Muscle layer of colon (tissue), 2 donors: ENCODE data around the gene ST6GAL1.
"Not testable (repeated sequence)": the region's sequence is repeated elsewhere in the genome, so short reads cannot be mapped to it uniquely, and the experiment has no call there.

Experiments used
- H3K27ac ChIP-seq: one replicate; pipeline ENCODE4 v1.7.0; 2013; ENCODE audit warnings: low read depth, mild to moderate bottlenecking, low read length, moderate library complexity
- H3K27me3 ChIP-seq, 2 donors: one replicate each; pipeline ENCODE4 v1.7.0; 2013; ENCODE audit warnings: low read length in 2 of 2, mild to moderate bottlenecking in 2 of 2; ENCODE audit not compliant: insufficient read depth in 2 of 2, control insufficient read depth in 1 of 2
- H3K36me3 ChIP-seq: one replicate; pipeline ENCODE4 v1.7.0; 2013; ENCODE audit warnings: mild to moderate bottlenecking, low read length; ENCODE audit not compliant: insufficient read depth
- H3K4me1 ChIP-seq: one replicate; pipeline ENCODE4 v1.7.0; 2013; ENCODE audit warnings: mild to moderate bottlenecking, low read length; ENCODE audit not compliant: insufficient read depth
- H3K4me3 ChIP-seq, 2 donors: one replicate each; pipeline ENCODE4 v1.7.0; 2013; ENCODE audit warnings: low read length in 2 of 2, low read depth in 1 of 2, mild to moderate bottlenecking in 1 of 2, moderate library complexity in 1 of 2
- H3K9ac ChIP-seq: one replicate; pipeline ENCODE4 v1.7.0; 2013; ENCODE audit warnings: low read length
- H3K9me3 ChIP-seq: one replicate; pipeline ENCODE4 v1.7.0; 2013; ENCODE audit warnings: mild to moderate bottlenecking, low read length
- donor health status: abdominal sarcoma.
- donor health status: Adenocarcinoma of cecum.

Gene ST6GAL1

GRCh38 chr3:186990277-186990676 lies 60.0 kb downstream of the ST6GAL1 start:
- Histone ChIP-seq H3K4me1 (peaks cover 5% of the 10 kb centered on the region), H3K9ac (no peak overlapping the region), H3K27me3 (no peaks in the 10 kb centered on the region), H3K27ac (no peak overlapping the region), H3K4me3 (no peak overlapping the region), H3K9me3 (no peaks in the 10 kb centered on the region), H3K36me3 (no peaks in the 10 kb centered on the region)

GRCh38 chr3:186990878-186991308 lies 60.6 kb downstream of the ST6GAL1 start:
- H3K36me3 ChIP-seq, result no peaks in the 10 kb centered on the region
- peaks cover 5% of the 10 kb centered on the region for H3K4me1 ChIP-seq
- no peak overlapping the region for H3K4me3 ChIP-seq
- H3K27me3 ChIP-seq, result no peaks in the 10 kb centered on the region
- H3K27ac ChIP-seq, result no peak overlapping the region
- H3K9me3 ChIP-seq, result no peaks in the 10 kb centered on the region
- no peak overlapping the region for H3K9ac ChIP-seq

GRCh38 chr3:186991470-186991869 lies 61.1 kb downstream of the ST6GAL1 start:
- Histone ChIP-seq H3K9ac (no peak overlapping the region), H3K36me3 (no peaks in the 10 kb centered on the region), H3K4me1 (peaks cover 5% of the 10 kb centered on the region), H3K4me3 (no peak overlapping the region), H3K27me3 (no peaks in the 10 kb centered on the region), H3K27ac (no peak overlapping the region), H3K9me3 (no peaks in the 10 kb centered on the region)

- not testable (repeated sequence) for H3K36me3 ChIP-seq, H3K27me3 ChIP-seq, H3K4me1 ChIP-seq, H3K4me3 ChIP-seq, H3K9ac ChIP-seq, H3K9me3 ChIP-seq, H3K27ac ChIP-seq
Measured at GRCh38 chr3:186992096-186992495, 61.8 kb downstream of the ST6GAL1 start.

GRCh38 chr3:186993210-186993782 lies 63.0 kb downstream of the ST6GAL1 start:
- H3K9ac ChIP-seq, result no peak overlapping the region
- H3K4me1 ChIP-seq, result peaks cover 5% of the 10 kb centered on the region
- H3K4me3 ChIP-seq, result no peak overlapping the region
- no peaks in the 10 kb centered on the region for H3K36me3 ChIP-seq
- H3K9me3 ChIP-seq, result no peaks in the 10 kb centered on the region
- no peaks in the 10 kb centered on the region for H3K27me3 ChIP-seq
- no peak overlapping the region for H3K27ac ChIP-seq

GRCh38 chr3:186994000-186994955 lies 64.0 kb downstream of the ST6GAL1 start:
- no peaks in the 10 kb centered on the region for H3K36me3 ChIP-seq
- peaks cover 5% of the 10 kb centered on the region for H3K4me1 ChIP-seq
- no peak overlapping the region for H3K9ac ChIP-seq
- H3K9me3 ChIP-seq, result no peaks in the 10 kb centered on the region
- no peak overlapping the region for H3K4me3 ChIP-seq
- H3K27me3 ChIP-seq, result no peaks in the 10 kb centered on the region
- no peak overlapping the region for H3K27ac ChIP-seq

- Histone ChIP-seq H3K9me3 (no peaks in the 10 kb centered on the region), H3K4me1 (peaks cover 5% of the 10 kb centered on the region), H3K27ac (no peak overlapping the region), H3K9ac (no peak overlapping the region), H3K36me3 (no peaks in the 10 kb centered on the region), H3K27me3 (no peaks in the 10 kb centered on the region), H3K4me3 (no peak overlapping the region)
Measured at GRCh38 chr3:186996356-186996755, 66.0 kb downstream of the ST6GAL1 start.

GRCh38 chr3:186997061-186997460 lies 66.7 kb downstream of the ST6GAL1 start:
- Histone ChIP-seq H3K4me1 (peaks cover 5% of the 10 kb centered on the region), H3K27me3 (no peaks in the 10 kb centered on the region), H3K9ac (no peak overlapping the region), H3K27ac (no peak overlapping the region), H3K36me3 (no peaks in the 10 kb centered on the region), H3K4me3 (no peak overlapping the region), H3K9me3 (no peaks in the 10 kb centered on the region)

- Histone ChIP-seq H3K4me1 (peaks cover 5% of the 10 kb centered on the region), H3K9ac (no peak overlapping the region), H3K27ac (no peak overlapping the region), H3K9me3 (no peaks in the 10 kb centered on the region), H3K4me3 (no peak overlapping the region), H3K27me3 (no peaks in the 10 kb centered on the region), H3K36me3 (no peaks in the 10 kb centered on the region)
Measured at GRCh38 chr3:186997473-186997939, 67.2 kb downstream of the ST6GAL1 start.

GRCh38 chr3:186998937-186999368 lies 68.6 kb downstream of the ST6GAL1 start:
- Histone ChIP-seq H3K9me3 (no peaks in the 10 kb centered on the region), H3K27ac (no peak overlapping the region), H3K9ac (no peak overlapping the region)

GRCh38 chr3:187000711-187001151 lies 70.4 kb downstream of the ST6GAL1 start:
- Histone ChIP-seq H3K4me1 (no peaks in the 10 kb centered on the region), H3K36me3 (no peaks in the 10 kb centered on the region), H3K4me3 (no peak overlapping the region), H3K27ac (no peak overlapping the region), H3K9ac (no peak overlapping the region), H3K9me3 (no peaks in the 10 kb centered on the region), H3K27me3 (no peaks in the 10 kb centered on the region)

More at GRCh38 chr3:186998937-186999368, 68.6 kb downstream of the ST6GAL1 start:
- no peaks in the 10 kb centered on the region for H3K36me3 ChIP-seq
- H3K27me3 ChIP-seq, result no peaks in the 10 kb centered on the region
- peaks cover under 1% of the 10 kb centered on the region for H3K4me1 ChIP-seq
- no peak overlapping the region for H3K4me3 ChIP-seq
